Measurements from ENCODE around the gene ANKRD28. TPM values are rescaled to one million over a fixed set of nuclear protein-coding genes. Genes with fewer than 3 reads are reported as not detected.
"Not testable (repeated sequence)": the region's sequence is repeated elsewhere in the genome, so short reads cannot be mapped to it uniquely, and the experiment has no call there.

ANKRD28 gene
- total RNA-seq, 4 donors from 2014 or later, result 39.0 to 81.1 (median 49.5) TPM

DNA sequence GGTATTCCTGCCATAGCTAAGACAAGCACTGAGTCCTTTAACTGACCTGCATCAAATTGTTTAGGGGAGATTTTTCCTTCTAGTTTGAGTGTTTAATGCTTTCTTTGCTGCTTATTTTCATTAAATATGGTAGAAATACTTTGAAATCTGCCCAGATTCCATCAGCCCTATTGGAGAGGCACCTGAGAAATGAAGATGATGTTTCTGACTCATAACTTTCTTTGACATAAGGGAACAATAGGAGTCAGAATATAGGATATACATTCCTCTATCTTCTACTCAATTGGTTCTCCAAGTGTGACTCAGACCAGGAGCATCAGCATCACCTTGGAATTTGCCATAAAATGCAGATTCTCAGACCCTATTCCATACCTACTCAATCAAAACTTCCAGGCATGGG is 168.8 kb downstream of the ANKRD28 start:
- TF ChIP-seq POLR2A (IDR thresholded peaks at IDR 0.05), result no peak
- TF ChIP-seq, protein P1, sequence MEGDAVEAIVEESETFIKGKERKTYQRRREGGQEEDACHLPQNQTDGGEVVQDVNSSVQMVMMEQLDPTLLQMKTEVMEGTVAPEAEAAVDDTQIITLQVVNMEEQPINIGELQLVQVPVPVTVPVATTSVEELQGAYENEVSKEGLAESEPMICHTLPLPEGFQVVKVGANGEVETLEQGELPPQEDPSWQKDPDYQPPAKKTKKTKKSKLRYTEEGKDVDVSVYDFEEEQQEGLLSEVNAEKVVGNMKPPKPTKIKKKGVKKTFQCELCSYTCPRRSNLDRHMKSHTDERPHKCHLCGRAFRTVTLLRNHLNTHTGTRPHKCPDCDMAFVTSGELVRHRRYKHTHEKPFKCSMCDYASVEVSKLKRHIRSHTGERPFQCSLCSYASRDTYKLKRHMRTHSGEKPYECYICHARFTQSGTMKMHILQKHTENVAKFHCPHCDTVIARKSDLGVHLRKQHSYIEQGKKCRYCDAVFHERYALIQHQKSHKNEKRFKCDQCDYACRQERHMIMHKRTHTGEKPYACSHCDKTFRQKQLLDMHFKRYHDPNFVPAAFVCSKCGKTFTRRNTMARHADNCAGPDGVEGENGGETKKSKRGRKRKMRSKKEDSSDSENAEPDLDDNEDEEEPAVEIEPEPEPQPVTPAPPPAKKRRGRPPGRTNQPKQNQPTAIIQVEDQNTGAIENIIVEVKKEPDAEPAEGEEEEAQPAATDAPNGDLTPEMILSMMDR (IDR thresholded peaks at IDR 0.05), result no peak
- H3K4me1 ChIP-seq, result peaks cover 0 to 16% (median 3%) of the 10 kb centered on the region in 4 donors
- H3K36me3 ChIP-seq, result no peaks in the 10 kb centered on the region
- H3K27ac ChIP-seq, result no peak overlapping the region
- H3K9me3 ChIP-seq, result no peaks in the 10 kb centered on the region
- intact Hi-C loops (cut with DNase I; ENCODE audit: low total_unique reads), result loop anchor here (5.0 kb wide), 1 partner anchor 183 kb away; no protein-coding TSS in a partner anchor
- H3K27me3 ChIP-seq, result no peaks in the 10 kb centered on the region
- DNase-seq, result no peak
- no peak overlapping the region for H3K4me3 ChIP-seq
- in situ Hi-C loops (cut with MboI; ENCODE audit: low pct_ligation_motif_present in 1 of 4, low pct_unique_long_range_greater_than_20kb in 1 of 4, low sequenced_read_pairs in 3 of 4), result loop anchor here in 2 of 4 donors (5.0 to 25.0 kb wide), 3 partner anchors 183 to 633 kb away; partner anchors contain the start of genes DPH3 (in 1 of the 2) and OXNAD1 (in 1 of the 2)

DNA sequence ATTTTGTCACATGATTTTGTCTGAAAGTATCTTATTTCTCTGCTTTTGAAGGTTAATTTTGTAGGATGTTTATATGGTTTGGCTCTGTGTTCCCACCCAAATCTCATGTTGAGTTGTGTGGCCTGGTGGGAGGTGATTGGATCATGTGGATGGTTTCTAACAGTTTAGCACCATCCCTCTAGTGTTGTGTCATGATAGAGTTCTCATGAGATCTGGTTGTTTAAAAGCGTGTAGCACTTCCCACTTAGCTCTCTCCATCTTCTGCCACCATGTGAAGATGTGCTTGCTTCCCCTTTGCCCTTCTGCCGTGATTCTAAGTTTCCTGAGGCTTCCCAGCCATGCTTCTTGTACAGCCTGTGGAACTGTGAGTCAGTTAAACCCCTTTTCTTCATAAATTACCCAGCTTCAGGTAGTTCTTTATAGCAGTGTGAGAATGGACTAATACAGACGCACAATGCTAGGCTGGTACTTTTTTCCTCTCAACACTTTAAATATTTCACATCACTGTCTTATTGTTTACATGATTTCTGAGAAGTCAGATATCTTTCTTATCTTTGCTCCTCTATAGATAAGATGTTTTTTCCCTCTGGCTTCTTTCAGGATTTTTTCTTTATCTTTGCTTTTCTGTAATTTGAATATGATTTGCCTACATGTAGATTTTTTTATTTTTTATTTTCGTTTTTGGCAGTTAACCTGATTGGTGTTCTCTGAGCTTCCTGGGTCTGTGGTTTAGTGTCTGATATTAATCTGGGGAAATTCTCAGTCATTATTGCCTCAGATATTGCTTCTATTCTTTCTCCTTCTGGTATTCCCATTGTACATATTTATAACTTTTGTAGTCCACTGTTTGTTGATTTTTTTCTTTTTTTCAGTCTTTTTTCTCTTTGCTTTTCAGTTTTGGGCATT is 174.0 kb downstream of the ANKRD28 start:
- peaks cover 14 to 16% of the 10 kb centered on the region in 2 donors for H3K9me3 ChIP-seq
- in situ Hi-C loops (cut with MboI; ENCODE audit: low pct_ligation_motif_present in 1 of 4, low pct_unique_long_range_greater_than_20kb in 1 of 4, low sequenced_read_pairs in 3 of 4), result no loop called here
- 51 to 71% methylated on average over 2 to 4 of the region's 4 CpGs for WGBS, 2 donors (ENCODE audit: low coverage in 1 of 2)
- H3K27ac ChIP-seq, result no peak overlapping the region
- DNase-seq, result no peak
- TF ChIP-seq EP300 (IDR thresholded peaks at IDR 0.05; ENCODE audit: low read depth) (no peak), POLR2A (IDR thresholded peaks at IDR 0.05) (no peak), POLR2AphosphoS5 (IDR thresholded peaks at IDR 0.05) (no peak)
- TF ChIP-seq, protein P1 (IDR thresholded peaks at IDR 0.05), result no peak
- no peak overlapping the region for H3K4me3 ChIP-seq
- H3K27me3 ChIP-seq, result no peaks in the 10 kb centered on the region
- peaks cover 0 to 5% (median 0%) of the 10 kb centered on the region in 4 donors for H3K36me3 ChIP-seq
- intact Hi-C loops (cut with DNase I; ENCODE audit: low total_unique reads), result no loop called here
- no peaks in the 10 kb centered on the region for H3K4me1 ChIP-seq

DNA sequence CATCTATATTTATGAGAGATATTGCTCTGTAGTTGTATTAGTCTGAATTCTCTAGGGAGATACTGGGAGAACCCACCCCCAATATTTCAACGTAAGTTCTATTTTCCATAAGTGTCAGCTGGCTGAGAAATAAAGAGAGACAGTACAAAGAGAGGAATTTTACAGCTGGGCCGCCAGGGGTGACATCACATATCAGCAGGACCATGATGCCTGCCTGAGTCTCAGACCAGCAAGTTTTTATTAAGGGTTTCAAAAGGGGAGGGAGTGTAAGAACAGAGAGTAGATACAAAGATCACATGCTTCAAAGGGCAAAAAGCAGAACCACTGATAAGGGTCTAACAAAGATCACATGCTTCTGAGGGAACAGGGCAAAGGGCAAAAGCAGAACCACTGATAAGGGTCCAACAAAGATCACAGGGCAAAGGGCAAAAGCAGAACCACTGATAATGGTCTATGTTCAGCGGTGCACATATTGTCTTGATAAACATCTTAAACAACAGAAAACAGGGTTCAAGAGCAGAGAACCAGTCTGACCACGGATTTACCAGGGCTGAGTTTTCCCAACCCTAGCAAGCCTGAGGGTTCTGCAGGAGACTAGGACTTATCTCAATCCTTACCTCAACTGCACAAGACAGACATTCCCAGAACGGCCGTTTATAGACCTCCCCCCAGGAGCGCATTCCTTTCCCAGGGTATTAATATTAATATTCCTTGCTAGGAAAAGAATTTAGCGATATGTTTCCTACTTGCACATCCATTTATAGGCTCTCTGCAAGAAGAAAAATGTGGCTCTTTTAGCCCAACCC is 177.9 kb downstream of the ANKRD28 start:
- H3K27ac ChIP-seq; H3K36me3 ChIP-seq; H3K4me1 ChIP-seq; H3K27me3 ChIP-seq; intact Hi-C loops (cut with DNase I; ENCODE audit: low total_unique reads); in situ Hi-C loops (cut with MboI; ENCODE audit: low pct_ligation_motif_present in 1 of 4, low pct_unique_long_range_greater_than_20kb in 1 of 4, low sequenced_read_pairs in 3 of 4); H3K4me3 ChIP-seq; DNase-seq: not testable (repeated sequence)
- WGBS, 2 donors (ENCODE audit: low coverage in 1 of 2), result 93% methylated on average over 7 to 8 of the region's 8 CpGs
- peaks cover 14 to 16% of the 10 kb centered on the region in 2 donors for H3K9me3 ChIP-seq

Small RNAs within 50 kb of the gene (small RNA-seq; reads per million reads assigned to genes)
- gene MIR3134 (0 reads per million in 4 donors), gene RN7SL4P (0 reads per million in 4 donors)

Other genes with a start within 250 kb of the ANKRD28 start
- 10 to 100 TPM in 3 of 4 donors, 1 to 10 TPM in 1; 7.5 to 21.3 (median 17.1) TPM for gene HACL1, start 196.4 kb downstream of the ANKRD28 start, total RNA-seq
- 10 to 100 TPM; 21.3 to 49.6 (median 36.3) TPM for gene BTD, start 196.2 kb downstream of the ANKRD28 start, total RNA-seq

Measured in transverse colon (tissue), 4 donors.